Glutamatergic neuron (in vitro differentiated cells): ENCODE results near the gene PEPD. TPM values are rescaled to one million over a fixed set of nuclear protein-coding genes. Genes with fewer than 3 reads are reported as not detected.

Experiments
- DNase-seq: peaks from one replicate; pipeline ENCODE4 v3.0.0; 2022
- H3K27ac Mint-ChIP-seq: one replicate; pipeline ENCODE4 v1.8.0; 2020; ENCODE audit warnings: mild to moderate bottlenecking, mixed read lengths, inconsistent platforms; ENCODE audit not compliant: unreplicated experiment
- H3K27me3 Mint-ChIP-seq: one replicate; pipeline ENCODE4 v1.8.0; 2020; ENCODE audit warnings: mild to moderate bottlenecking, moderate library complexity, mixed read lengths, inconsistent platforms; ENCODE audit not compliant: unreplicated experiment
- H3K36me3 Mint-ChIP-seq: one replicate; pipeline ENCODE4 v1.8.0; 2020; ENCODE audit warnings: mild to moderate bottlenecking, mixed read lengths, inconsistent platforms; ENCODE audit not compliant: unreplicated experiment
- H3K4me1 Mint-ChIP-seq: one replicate; pipeline ENCODE4 v1.8.0; 2020; ENCODE audit warnings: mild to moderate bottlenecking, low read depth, mixed read lengths, inconsistent platforms; ENCODE audit not compliant: unreplicated experiment
- H3K4me3 Mint-ChIP-seq: one replicate; pipeline ENCODE4 v1.8.0; 2020; ENCODE audit warnings: mild to moderate bottlenecking, mixed read lengths, inconsistent platforms; ENCODE audit not compliant: unreplicated experiment
- H3K9me3 Mint-ChIP-seq: one replicate; pipeline ENCODE4 v1.8.0; 2020; ENCODE audit warnings: mild to moderate bottlenecking, moderate library complexity, mixed read lengths, inconsistent platforms; ENCODE audit not compliant: unreplicated experiment
- CTCF ChIP-seq: fragments of 200-600 bp; sonication (generic); IDR thresholded peaks from one replicate; pipeline ENCODE4 v1.5.0; 2021; ENCODE audit not compliant: partially characterized antibody, unreplicated experiment
- total RNA-seq: library from RNA; stranded (reverse); fragmentation: NEBNext Ultra II Directional; extraction: Animal tissue kit (Norgen Biotek cat#: 25700); gene quantifications from one replicate; pipeline ENCODE4 v1.2.1, GENCODE V29; 2021; ENCODE audit not compliant: unreplicated experiment

The PEPD gene
- total RNA-seq, 1 donor from 2014 or later: 93.3 TPM

GRCh38 chr19:33509774-33510173 is 11.8 kb downstream of the PEPD start:
- no peak overlapping the region for H3K27ac Mint-ChIP-seq
- peaks cover 10% of the 10 kb centered on the region for H3K9me3 Mint-ChIP-seq
- H3K4me1 Mint-ChIP-seq: peaks cover 21% of the 10 kb centered on the region
- H3K27me3 Mint-ChIP-seq: peaks cover 14% of the 10 kb centered on the region
- H3K4me3 Mint-ChIP-seq: no peak overlapping the region
- no peaks in the 10 kb centered on the region for H3K36me3 Mint-ChIP-seq
- DNase-seq: no peak
- no peak for TF ChIP-seq CTCF

GRCh38 chr19:33508941-33509614 is 12.5 kb downstream of the PEPD start:
- H3K27ac Mint-ChIP-seq: no peak overlapping the region
- no peak overlapping the region for H3K4me3 Mint-ChIP-seq
- no peak for DNase-seq
- no peak for TF ChIP-seq CTCF
- H3K27me3 Mint-ChIP-seq: peaks cover 12% of the 10 kb centered on the region
- H3K9me3 Mint-ChIP-seq: peaks cover 10% of the 10 kb centered on the region
- no peaks in the 10 kb centered on the region for H3K36me3 Mint-ChIP-seq
- H3K4me1 Mint-ChIP-seq: peaks cover 16% of the 10 kb centered on the region

- Mint-ChIP-seq H3K4me1 (peaks cover 21% of the 10 kb centered on the region), H3K27me3 (peaks cover 11% of the 10 kb centered on the region), H3K4me3 (no peak overlapping the region), H3K36me3 (no peaks in the 10 kb centered on the region), H3K9me3 (peaks cover 8% of the 10 kb centered on the region), H3K27ac (no peak overlapping the region)
- DNase-seq: no peak
- TF ChIP-seq CTCF: no peak
Measured at GRCh38 chr19:33508431-33508830, 13.2 kb downstream of the PEPD start.

- no peak for TF ChIP-seq CTCF
- no peaks in the 10 kb centered on the region for H3K36me3 Mint-ChIP-seq
- DNase-seq: no peak
- no peak overlapping the region for H3K27ac Mint-ChIP-seq
- peaks cover 5% of the 10 kb centered on the region for H3K9me3 Mint-ChIP-seq
- H3K27me3 Mint-ChIP-seq: peaks cover 8% of the 10 kb centered on the region
- peaks cover 23% of the 10 kb centered on the region for H3K4me1 Mint-ChIP-seq
- H3K4me3 Mint-ChIP-seq: no peak overlapping the region
Measured at GRCh38 chr19:33508009-33508408, 13.6 kb downstream of the PEPD start.
